ENCODE results near the gene TAOK3.

GRCh38 chr12:118256352-118256751, 116.4 kb downstream of the TAOK3 start:
- TF ChIP-seq, protein P1, sequence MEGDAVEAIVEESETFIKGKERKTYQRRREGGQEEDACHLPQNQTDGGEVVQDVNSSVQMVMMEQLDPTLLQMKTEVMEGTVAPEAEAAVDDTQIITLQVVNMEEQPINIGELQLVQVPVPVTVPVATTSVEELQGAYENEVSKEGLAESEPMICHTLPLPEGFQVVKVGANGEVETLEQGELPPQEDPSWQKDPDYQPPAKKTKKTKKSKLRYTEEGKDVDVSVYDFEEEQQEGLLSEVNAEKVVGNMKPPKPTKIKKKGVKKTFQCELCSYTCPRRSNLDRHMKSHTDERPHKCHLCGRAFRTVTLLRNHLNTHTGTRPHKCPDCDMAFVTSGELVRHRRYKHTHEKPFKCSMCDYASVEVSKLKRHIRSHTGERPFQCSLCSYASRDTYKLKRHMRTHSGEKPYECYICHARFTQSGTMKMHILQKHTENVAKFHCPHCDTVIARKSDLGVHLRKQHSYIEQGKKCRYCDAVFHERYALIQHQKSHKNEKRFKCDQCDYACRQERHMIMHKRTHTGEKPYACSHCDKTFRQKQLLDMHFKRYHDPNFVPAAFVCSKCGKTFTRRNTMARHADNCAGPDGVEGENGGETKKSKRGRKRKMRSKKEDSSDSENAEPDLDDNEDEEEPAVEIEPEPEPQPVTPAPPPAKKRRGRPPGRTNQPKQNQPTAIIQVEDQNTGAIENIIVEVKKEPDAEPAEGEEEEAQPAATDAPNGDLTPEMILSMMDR (IDR thresholded peaks at IDR 0.05; ENCODE audit: low read length): no peak
- no peak for TF ChIP-seq EZH2 (IDR thresholded peaks at IDR 0.05; ENCODE audit: borderline replicate concordance, low read length)

Measured in OCI-LY1 (cell line).